Thyroid gland (tissue), 4 donors: ENCODE data around the gene ZRANB3. TPM values are rescaled to one million over a fixed set of nuclear protein-coding genes. Genes with fewer than 3 reads are reported as not detected.
"Not testable (repeated sequence)": the region's sequence is repeated elsewhere in the genome, so short reads cannot be mapped to it uniquely, and the experiment has no call there.

ENCODE experiments used
- DNase-seq, 2 donors: peaks; one replicate each; pipeline ENCODE4 v3.0.0-alpha.2; 2019
- H3K27ac ChIP-seq, 3 donors: fragments of 200-600 bp; sonication (generic); 1 replicate in 2 of 3; 2 replicates in 1 of 3; pipeline ENCODE4 v1.5.1; 2016 to 2019; ENCODE audit warnings: mild to moderate bottlenecking in 1 of 3, moderate library complexity in 1 of 3
- H3K27me3 ChIP-seq: fragments of 200-600 bp; sonication (generic); one replicate; pipeline ENCODE4 v1.5.1; 2019
- H3K36me3 ChIP-seq, 2 donors: fragments of 200-600 bp; sonication (generic); one replicate each; pipeline ENCODE4 v1.5.1; 2016 to 2019
- H3K4me1 ChIP-seq, 2 donors: fragments of 200-600 bp; sonication (generic); one replicate each; pipeline ENCODE4 v1.5.1; 2017 to 2019
- H3K4me3 ChIP-seq, 3 donors: fragments of 200-600 bp; sonication (generic); replicated peaks in 1 of 3; 1 replicate in 2 of 3; 2 replicates in 1 of 3; pipeline ENCODE4 v1.5.1; 2016; ENCODE audit warnings: mild to moderate bottlenecking in 1 of 3
- H3K9me3 ChIP-seq: fragments of 200-600 bp; sonication (generic); one replicate; pipeline ENCODE4 v1.5.1; 2017
- CTCF ChIP-seq, 6 experiments: fragments of 200-600 bp in 3 of 6; fragments of 450-650 bp in 3 of 6; sonication (generic) in 3 of 6; IDR thresholded peaks; one replicate each; pipeline ENCODE4 v1.5.1; 2016 to 2019; ENCODE audit warnings: antibody characterized with exemption in 6 of 6, mild to moderate bottlenecking in 2 of 6, inconsistent platforms in 1 of 6, moderate library complexity in 1 of 6
- POLR2A ChIP-seq, 2 donors: fragments of 450-650 bp; IDR thresholded peaks; one replicate each; pipeline ENCODE4 v1.6.1; 2017; ENCODE audit warnings: antibody characterized with exemption in 2 of 2, mild to moderate bottlenecking in 2 of 2, moderate library complexity in 1 of 2
- WGBS, 2 donors: methylation state at CpG; one replicate each; pipeline ENCODE4 v1.1.5; 2017; 5-methylcytosine and 5-hydroxymethylcytosine counted together
- intact Hi-C: fragments of 100-400 bp; cut with DNase I; formaldehyde crosslinking; loops from one replicate; pipeline ENCODE4 v1.15.1; 2023
- total RNA-seq, 4 donors: library from RNA; depleted of rRNA; stranded (reverse); fragments of >200 nt; gene quantifications; one replicate each; pipeline ENCODE4 v1.2.3, GENCODE V29; 2016

The ZRANB3 gene
- total RNA-seq, 4 donors from 2014 or later: 3.1 to 12.2 (median 9.3) TPM

- 96 to 98% methylated on average over 3 of the region's 3 CpGs for WGBS, 2 donors
These were observed 435.4 kb downstream of the ZRANB3 start for GRCh38 chr2:135095591-135095990.

GRCh38 chr2:135094508-135094907 is 436.5 kb downstream of the ZRANB3 start:
- DNase-seq: no peak
- intact Hi-C loops: no loop called here
- no peaks in the 10 kb centered on the region for H3K4me1 ChIP-seq
- 92 to 95% methylated on average over 2 of the region's 2 CpGs for WGBS, 2 donors
- H3K27me3 ChIP-seq: no peaks in the 10 kb centered on the region
- no peak overlapping the region for H3K4me3 ChIP-seq
- no peak overlapping the region for H3K27ac ChIP-seq
- H3K36me3 ChIP-seq: peaks cover 7 to 12% of the 10 kb centered on the region in 2 donors
- no peaks in the 10 kb centered on the region for H3K9me3 ChIP-seq
- TF ChIP-seq CTCF (IDR thresholded peaks at IDR 0.05): no peak

More at GRCh38 chr2:135095591-135095990, 435.4 kb downstream of the ZRANB3 start:
- Histone ChIP-seq H3K4me3 (no peak overlapping the region), H3K36me3 (peaks cover 7 to 12% of the 10 kb centered on the region in 2 donors), H3K27me3 (no peaks in the 10 kb centered on the region), H3K9me3 (no peaks in the 10 kb centered on the region), H3K27ac (no peak overlapping the region), H3K4me1 (no peaks in the 10 kb centered on the region)
- TF ChIP-seq POLR2A (IDR thresholded peaks at IDR 0.05): no peak
- TF ChIP-seq CTCF (IDR thresholded peaks at IDR 0.05): no peak
- intact Hi-C loops: no loop called here
- no peak for DNase-seq

- no peaks in the 10 kb centered on the region for H3K9me3 ChIP-seq
- no peaks in the 10 kb centered on the region for H3K4me1 ChIP-seq
- no peak for DNase-seq
- intact Hi-C loops: no loop called here
- 94 to 97% methylated on average over 3 of the region's 3 CpGs for WGBS, 2 donors
- H3K27me3 ChIP-seq: no peaks in the 10 kb centered on the region
- H3K27ac ChIP-seq: no peak overlapping the region
- H3K36me3 ChIP-seq: peaks cover 7 to 12% of the 10 kb centered on the region in 2 donors
- H3K4me3 ChIP-seq: no peak overlapping the region
- TF ChIP-seq CTCF (IDR thresholded peaks at IDR 0.05) (no peak), POLR2A (IDR thresholded peaks at IDR 0.05) (no peak)
These were observed 437.2 kb downstream of the ZRANB3 start for GRCh38 chr2:135093670-135094330.

GRCh38 chr2:135093193-135093592 is 437.8 kb downstream of the ZRANB3 start:
- DNase-seq: no peak
- intact Hi-C loops: no loop called here
- Histone ChIP-seq H3K27ac (no peak overlapping the region), H3K9me3 (no peaks in the 10 kb centered on the region), H3K4me1 (no peaks in the 10 kb centered on the region), H3K36me3 (peaks cover 7 to 12% of the 10 kb centered on the region in 2 donors), H3K27me3 (no peaks in the 10 kb centered on the region), H3K4me3 (no peak overlapping the region)
- TF ChIP-seq CTCF (IDR thresholded peaks at IDR 0.05): no peak
- no peak for TF ChIP-seq POLR2A (IDR thresholded peaks at IDR 0.05)

- peaks cover 7 to 12% of the 10 kb centered on the region in 2 donors for H3K36me3 ChIP-seq
- TF ChIP-seq CTCF (IDR thresholded peaks at IDR 0.05): no peak
- no peak for TF ChIP-seq POLR2A (IDR thresholded peaks at IDR 0.05)
- H3K27me3 ChIP-seq: no peaks in the 10 kb centered on the region
- no peak overlapping the region for H3K27ac ChIP-seq
- H3K9me3 ChIP-seq: no peaks in the 10 kb centered on the region
- intact Hi-C loops: no loop called here
- WGBS, 2 donors: 98 to 99% methylated on average over 1 of the region's 1 CpG
- H3K4me3 ChIP-seq: no peak overlapping the region
- DNase-seq: no peak
- no peaks in the 10 kb centered on the region for H3K4me1 ChIP-seq
These were observed 439.3 kb downstream of the ZRANB3 start for GRCh38 chr2:135091681-135092080.

- H3K27ac ChIP-seq, H3K9me3 ChIP-seq, H3K4me1 ChIP-seq, H3K27me3 ChIP-seq, H3K4me3 ChIP-seq, intact Hi-C loops, DNase-seq: not testable (repeated sequence)
- H3K36me3 ChIP-seq: peaks cover 7 to 12% of the 10 kb centered on the region in 2 donors
- WGBS, 2 donors: 96 to 99% methylated on average over 4 of the region's 4 CpGs
These were observed 441.4 kb downstream of the ZRANB3 start for GRCh38 chr2:135089597-135089996.
